GM21619 (cell line): ENCODE data around the gene C2orf80.
"Not testable (repeated sequence)": the region's sequence is repeated elsewhere in the genome, so short reads cannot be mapped to it uniquely, and the experiment has no call there.

Experiments
- ATAC-seq: cut with Tn5 transposase; IDR thresholded peaks from one replicate; pipeline ENCODE4 v1.9.1; 2021; ENCODE audit not compliant: unreplicated experiment

The C2orf80 gene

GRCh38 chr2:208189810-208190503 is at the start of gene C2orf80:
Gene C2orf80, minus strand, starts transcription at chr2:208190030. Its CDS starts 3,044 bp downstream, at chr2:208186986.
- no peak for ATAC-seq

GRCh38 chr2:208235860-208236259 is 46.0 kb upstream of the C2orf80 start:
- ATAC-seq: no peak

- ATAC-seq: no peak
These were observed 45.0 kb upstream of the C2orf80 start for GRCh38 chr2:208234786-208235185.

- ATAC-seq: no peak
These were observed 38.6 kb upstream of the C2orf80 start for GRCh38 chr2:208228476-208228875.

- no peak for ATAC-seq
These were observed 37.9 kb upstream of the C2orf80 start for GRCh38 chr2:208227581-208228232.

DNA sequence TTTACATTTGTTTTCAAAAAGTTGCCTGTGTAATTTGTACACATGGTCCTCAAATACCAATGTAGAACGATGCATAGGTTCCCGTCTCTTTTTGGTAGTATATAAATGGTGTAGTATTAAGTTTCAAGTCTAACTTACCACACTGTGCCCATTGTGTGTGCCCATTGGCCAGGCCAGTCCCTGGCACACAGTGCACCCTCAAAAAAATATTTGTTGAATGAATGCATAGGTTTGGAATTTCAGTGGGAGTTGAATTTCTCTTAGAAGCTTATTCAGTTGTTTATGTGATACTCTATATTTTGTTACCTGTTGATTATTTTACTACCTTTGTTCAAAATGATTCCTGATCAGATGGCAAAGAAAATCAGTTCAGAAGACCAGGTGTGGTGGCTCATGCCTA is 35.0 kb upstream of the C2orf80 start:
- no peak for ATAC-seq

DNA sequence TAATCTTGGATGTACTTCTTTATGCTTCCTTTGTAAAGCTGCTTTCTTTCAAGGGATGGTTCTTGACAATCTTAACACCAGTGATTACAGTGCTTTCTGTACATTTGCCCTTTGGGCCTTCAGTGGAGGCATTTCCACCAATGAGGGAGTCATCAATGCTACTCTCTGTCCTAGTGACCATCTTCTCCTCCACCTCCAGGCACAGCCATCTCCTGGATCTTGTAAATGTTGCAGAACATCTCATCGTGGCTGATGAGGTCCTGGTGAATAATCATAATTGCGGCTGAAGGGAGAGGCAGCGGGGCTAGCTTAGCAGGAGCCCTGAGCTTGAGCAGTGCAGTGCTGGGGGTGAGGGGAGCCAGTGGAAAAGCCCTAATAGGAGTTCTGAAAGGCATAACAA is 32.5 kb upstream of the C2orf80 start:
- ATAC-seq: no peak

DNA sequence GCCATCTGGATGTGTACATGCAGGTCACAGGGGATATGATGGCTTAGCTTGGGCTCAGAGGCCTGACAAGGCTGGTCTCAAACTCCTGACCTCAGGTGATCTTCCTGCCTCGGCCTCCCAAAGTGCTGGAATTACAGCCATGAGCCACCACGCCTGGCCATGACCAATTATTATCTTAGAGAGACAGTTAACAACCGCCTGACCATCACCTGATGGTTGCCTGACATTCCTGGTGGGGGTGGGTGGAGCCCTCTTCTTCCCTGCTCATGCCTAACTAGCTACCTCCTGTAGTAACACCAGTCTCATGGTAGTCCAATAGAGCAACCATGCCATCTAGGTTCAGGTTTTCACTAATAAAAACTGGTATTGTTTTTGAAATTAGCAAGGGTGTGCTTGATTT is 32.0 kb upstream of the C2orf80 start:
- ATAC-seq: not testable (repeated sequence)

GRCh38 chr2:208210688-208211451 is 21.0 kb upstream of the C2orf80 start:
- ATAC-seq: no peak

- no peak for ATAC-seq
These were observed 18.7 kb upstream of the C2orf80 start for GRCh38 chr2:208208335-208209085.

GRCh38 chr2:208207769-208208168 is 17.9 kb upstream of the C2orf80 start:
- ATAC-seq: no peak

DNA sequence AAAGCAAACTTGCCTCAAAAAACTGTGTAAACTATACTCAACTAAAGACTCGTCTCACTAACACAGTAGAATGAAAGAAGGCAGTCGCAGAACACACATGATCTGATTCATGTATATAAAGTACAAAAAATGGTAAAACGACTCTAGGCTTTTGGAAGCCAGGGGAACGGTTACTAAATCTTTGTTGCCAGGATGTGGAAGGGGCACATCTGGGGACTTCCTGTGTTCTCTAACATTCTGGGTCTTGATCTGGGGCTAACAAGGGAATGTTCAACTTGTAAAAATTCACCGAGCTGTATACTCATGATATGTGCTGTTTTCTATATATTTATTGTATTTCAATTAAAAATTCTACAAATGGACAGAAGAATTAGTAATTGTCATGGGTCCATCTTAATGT is 14.3 kb upstream of the C2orf80 start:
- ATAC-seq: no peak

DNA sequence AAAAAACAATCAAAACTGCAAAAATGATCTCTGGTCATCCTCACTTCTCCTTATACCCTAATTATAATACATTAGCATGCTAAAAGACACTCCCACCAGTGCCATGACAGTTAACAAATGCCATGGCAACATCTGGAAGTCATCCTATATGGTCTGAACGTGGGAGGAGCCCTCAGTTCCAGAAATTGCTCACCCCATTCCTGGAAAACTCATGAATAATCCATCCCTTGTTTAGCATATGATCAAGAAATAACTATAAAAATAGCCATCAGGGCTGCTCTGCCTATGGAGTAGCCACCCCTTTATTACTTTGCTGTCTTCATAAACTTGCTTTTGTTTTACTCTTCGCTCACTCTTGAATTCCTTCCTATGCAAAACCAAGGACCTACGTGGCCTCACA is 5.7 kb upstream of the C2orf80 start:
- ATAC-seq: no peak

DNA sequence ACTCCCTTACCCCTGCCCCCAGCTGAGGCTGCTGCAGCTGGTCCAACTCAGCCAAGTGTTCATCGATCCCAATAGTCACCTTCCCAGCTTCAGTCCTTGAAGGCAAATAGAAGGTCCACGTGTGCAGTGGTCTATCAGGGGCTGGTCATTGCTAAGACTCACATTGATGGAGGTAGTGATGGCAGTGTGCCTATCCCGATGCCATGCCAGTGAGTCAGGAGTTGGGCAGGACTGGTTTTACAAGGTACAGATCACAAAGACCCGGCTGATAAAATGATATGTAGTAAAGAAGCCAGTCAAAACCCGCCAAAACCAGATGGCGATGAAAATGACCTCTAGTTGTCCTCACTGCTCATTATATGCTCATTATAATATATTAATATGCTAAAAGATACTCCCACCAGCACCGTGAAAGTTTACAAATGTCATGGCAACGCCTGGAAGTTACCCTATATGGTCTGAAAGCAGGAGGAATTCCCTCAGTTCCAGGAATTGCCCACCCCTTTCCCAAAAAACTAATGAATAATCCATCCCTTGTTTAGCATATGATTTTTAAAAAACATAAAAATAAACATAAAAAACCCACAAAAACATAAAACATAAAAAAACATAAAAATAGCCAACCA is 2.9 kb upstream of the C2orf80 start:
- no peak for ATAC-seq

GRCh38 chr2:208189069-208189809 is 591 bp downstream of the C2orf80 start:
- no peak for ATAC-seq

DNA sequence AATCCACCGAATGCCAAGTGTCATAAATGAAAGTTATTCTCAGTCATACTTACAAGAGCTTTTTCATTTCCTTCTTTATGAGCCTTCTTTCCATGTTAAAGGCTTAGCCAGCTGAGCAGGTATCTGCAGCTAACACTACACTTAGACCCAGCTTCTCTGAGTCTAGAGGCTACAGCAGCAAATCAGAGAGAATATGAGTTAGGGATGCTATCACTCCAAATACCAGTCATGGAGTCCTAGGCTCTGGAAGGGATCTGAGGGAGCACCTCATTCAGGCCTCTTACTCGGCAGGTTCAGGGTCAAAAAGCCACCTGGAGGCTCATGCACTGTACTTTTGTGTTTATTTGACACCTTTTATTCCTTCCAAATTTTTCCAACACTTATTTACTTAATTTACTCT is 2.9 kb downstream of the C2orf80 start:
- no peak for ATAC-seq

DNA sequence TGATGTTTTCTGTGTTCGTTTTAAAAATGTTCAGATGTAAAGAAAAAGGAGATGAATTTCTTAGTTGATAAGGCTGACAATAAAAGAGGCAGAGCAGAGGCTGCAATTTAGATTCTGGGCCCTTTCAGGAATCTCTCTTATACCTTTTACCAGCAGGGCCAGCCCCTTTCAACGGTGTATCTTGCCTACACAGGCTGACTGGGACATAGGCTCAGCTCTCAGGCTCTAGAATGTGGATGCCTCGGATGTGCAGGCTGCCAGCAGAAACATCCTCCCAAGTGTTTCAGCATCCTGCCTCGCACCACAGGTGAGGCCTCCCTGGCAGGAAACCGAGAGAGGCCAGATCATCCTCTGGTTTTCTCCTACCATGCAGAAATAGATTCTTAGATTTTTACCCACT is 3.4 kb downstream of the C2orf80 start:
- no peak for ATAC-seq

DNA sequence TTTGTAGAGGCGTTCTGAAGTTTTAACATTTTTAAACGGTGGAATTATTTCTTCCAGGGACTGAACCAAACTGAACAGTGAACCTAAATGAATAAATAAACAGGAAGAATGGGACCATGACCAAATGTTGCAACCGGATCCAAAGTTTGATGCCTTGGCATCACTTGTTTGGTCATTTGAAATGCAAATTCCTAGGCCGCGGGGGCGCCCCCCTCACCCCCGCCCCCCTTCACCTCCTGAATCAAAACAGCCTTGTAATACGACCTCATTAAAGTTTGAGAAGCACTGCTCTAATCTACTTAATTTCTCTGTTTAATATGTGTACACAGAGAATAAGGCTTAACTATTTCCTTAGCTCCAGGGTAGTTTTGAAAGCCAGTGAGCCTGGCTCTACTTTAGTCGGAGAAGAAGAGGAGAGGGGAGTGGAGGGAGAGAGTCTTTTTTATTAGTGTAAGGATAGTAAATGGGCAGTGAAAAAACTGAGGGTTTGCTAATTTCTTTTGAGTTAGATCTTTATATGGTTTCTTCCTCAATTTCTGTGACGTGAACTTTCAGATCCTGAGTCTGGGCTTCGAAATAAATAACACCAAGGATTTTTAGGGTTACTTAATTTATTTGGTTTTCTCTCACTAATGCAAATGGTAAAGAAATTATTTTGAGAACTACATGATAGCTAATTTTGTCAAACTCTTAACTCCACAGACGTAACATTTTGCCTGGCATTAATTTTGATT is 5.7 kb downstream of the C2orf80 start:
- no peak for ATAC-seq

DNA sequence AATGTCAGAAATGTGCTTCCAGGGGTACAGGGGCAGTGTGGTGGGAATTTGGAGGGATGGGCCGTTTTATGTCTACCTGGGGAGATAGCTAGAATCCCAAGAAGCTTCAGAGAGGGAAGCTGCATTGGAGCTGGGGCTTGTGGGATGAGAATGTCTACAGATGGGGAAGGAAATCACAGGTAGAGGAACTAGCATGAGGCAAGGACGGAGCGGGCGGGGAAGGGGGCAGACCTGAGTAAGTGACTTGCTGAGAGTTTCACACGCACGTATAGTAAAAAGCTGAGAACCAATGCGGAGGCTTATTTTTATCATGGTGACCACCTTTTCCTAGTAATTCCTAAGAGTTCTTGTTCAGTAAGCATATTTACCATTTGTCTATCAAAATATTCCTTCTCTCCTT is 6.3 kb downstream of the C2orf80 start:
- ATAC-seq: no peak

DNA sequence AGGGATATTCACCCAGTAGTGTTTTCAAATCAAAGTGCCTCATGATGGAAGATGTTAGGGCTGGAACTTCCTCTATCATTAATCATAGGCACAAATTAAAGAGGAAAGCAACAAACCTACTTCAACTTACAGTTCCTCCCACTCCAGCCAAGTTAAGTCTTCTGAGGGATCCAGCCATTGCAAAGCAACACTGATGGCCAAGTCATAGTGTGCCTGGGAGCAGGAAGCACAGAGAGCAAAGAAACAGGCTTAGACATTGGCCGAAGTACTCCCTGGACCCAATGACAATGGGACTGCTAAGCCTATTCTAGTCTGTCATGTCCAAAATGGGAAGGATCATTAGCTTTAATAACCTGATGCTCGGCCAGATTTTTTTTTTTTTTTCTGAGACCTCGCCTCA is 7.0 kb downstream of the C2orf80 start:
- ATAC-seq: no peak
